HepG2 (cell line): ENCODE measurements around the gene PEX3. TPM values are rescaled to one million over a fixed set of nuclear protein-coding genes. Genes with fewer than 3 reads are reported as not detected.

ENCODE experiments used
- AHR ChIP-seq: IDR thresholded peaks from 2 replicates; pipeline ENCODE4 v1.6.1; 2018; ENCODE audit warnings: missing genetic modification reagents, missing compliant biosample characterization
- CHCHD3 ChIP-seq: sonication (generic); formaldehyde crosslinking; IDR thresholded peaks from 2 replicates; pipeline ENCODE4 v1.8.0; 2022; ENCODE audit warnings: mild to moderate bottlenecking, missing genetic modification reagents, moderate library complexity
- ELF1 ChIP-seq: sonication (generic); formaldehyde crosslinking; IDR thresholded peaks from 2 replicates; pipeline ENCODE4 v1.4.0; 2020; ENCODE audit warnings: missing genetic modification reagents
- ETV5 ChIP-seq: IDR thresholded peaks from 2 replicates; pipeline ENCODE4 v1.6.1; 2018; ENCODE audit warnings: missing biosample characterization, missing genetic modification reagents, inconsistent platforms, borderline replicate concordance
- FOXA3 ChIP-seq: IDR thresholded peaks from 2 replicates; pipeline ENCODE4 v1.6.1; 2016; ENCODE audit warnings: missing genetic modification reagents, missing compliant biosample characterization
- HDAC2 ChIP-seq: sonication (generic); formaldehyde crosslinking; IDR thresholded peaks from 2 replicates; pipeline ENCODE4 v1.4.0; 2020; ENCODE audit warnings: missing genetic modification reagents
- IKZF1 ChIP-seq: fragments of 450-650 bp; IDR thresholded peaks from 2 replicates; pipeline ENCODE4 v1.7.1; 2016
- MTF1 ChIP-seq: sonication (generic); formaldehyde crosslinking; IDR thresholded peaks from 2 replicates; pipeline ENCODE4 v1.5.0; 2020; ENCODE audit warnings: missing genetic modification reagents
- NBN ChIP-seq: fragments of 450-650 bp; conservative IDR thresholded peaks from 2 replicates; pipeline ENCODE4 v1.6.1; 2017
- PHF21A ChIP-seq: sonication (generic); formaldehyde crosslinking; IDR thresholded peaks from 2 replicates; pipeline ENCODE4 v1.5.0; 2020; ENCODE audit warnings: mild to moderate bottlenecking, missing genetic modification reagents
- RXRB ChIP-seq: IDR thresholded peaks from 2 replicates; pipeline ENCODE4 v1.6.1; 2016; ENCODE audit warnings: borderline replicate concordance, missing genetic modification reagents, missing compliant biosample characterization
- SCMH1 ChIP-seq: sonication (generic); formaldehyde crosslinking; IDR thresholded peaks from 2 replicates; pipeline ENCODE4 v1.9.0; 2021; ENCODE audit warnings: missing genetic modification reagents, mild to moderate bottlenecking, borderline replicate concordance
- SOX5 ChIP-seq: IDR thresholded peaks from 2 replicates; pipeline ENCODE4 v1.6.1; 2016; ENCODE audit warnings: borderline replicate concordance
- SP140L ChIP-seq: sonication (generic); formaldehyde crosslinking; IDR thresholded peaks from 2 replicates; pipeline ENCODE4 v1.4.0; 2020; ENCODE audit warnings: missing genetic modification reagents, borderline replicate concordance
- SRSF1 ChIP-seq: fragments of 200-400 bp; formaldehyde crosslinking; optimal IDR thresholded peaks from 2 replicates; pipeline ENCODE3; 2017; ENCODE audit warnings: mild to moderate bottlenecking, low read depth, low read length, moderate library complexity
- SSRP1 ChIP-seq: IDR thresholded peaks from 2 replicates; pipeline ENCODE4 v1.6.1; 2016; ENCODE audit warnings: control low read depth
- TEF ChIP-seq: sonication (generic); formaldehyde crosslinking; IDR thresholded peaks from 2 replicates; pipeline ENCODE4 v1.5.0; 2020; ENCODE audit warnings: missing genetic modification reagents
- THAP8 ChIP-seq: sonication (generic); formaldehyde crosslinking; IDR thresholded peaks from 2 replicates; pipeline ENCODE4 v1.5.1; 2020; ENCODE audit warnings: missing genetic modification reagents, mild to moderate bottlenecking, borderline replicate concordance
- YEATS2 ChIP-seq: sonication (generic); formaldehyde crosslinking; IDR thresholded peaks from 2 replicates; pipeline ENCODE4 v1.4.0; 2020; ENCODE audit warnings: missing genetic modification reagents, borderline replicate concordance
- ZFP62 ChIP-seq: sonication (generic); formaldehyde crosslinking; IDR thresholded peaks from 2 replicates; pipeline ENCODE4 v1.4.0; 2020; ENCODE audit warnings: missing genetic modification reagents
- ZFP90 ChIP-seq: sonication (generic); formaldehyde crosslinking; IDR thresholded peaks from 2 replicates; pipeline ENCODE4 v1.8.0; 2022; ENCODE audit warnings: missing genetic modification reagents, mild to moderate bottlenecking, inconsistent platforms, borderline replicate concordance
- ZMAT5 ChIP-seq: sonication (generic); formaldehyde crosslinking; IDR thresholded peaks from 2 replicates; pipeline ENCODE4 v1.5.0; 2020; ENCODE audit warnings: mild to moderate bottlenecking, low read depth, missing genetic modification reagents, borderline replicate concordance
- ZNF180 ChIP-seq: sonication (generic); formaldehyde crosslinking; IDR thresholded peaks from 2 replicates; pipeline ENCODE4 v1.4.0; 2020; ENCODE audit warnings: low read depth, missing genetic modification reagents, borderline replicate concordance
- ZNF354B ChIP-seq: sonication (generic); formaldehyde crosslinking; IDR thresholded peaks from 2 replicates; pipeline ENCODE4 v1.8.0; 2022; ENCODE audit warnings: mild to moderate bottlenecking, missing genetic modification reagents
- ZNF530 ChIP-seq: sonication (generic); formaldehyde crosslinking; IDR thresholded peaks from 2 replicates; pipeline ENCODE4 v1.5.0; 2020; ENCODE audit warnings: low read depth, mild to moderate bottlenecking, missing genetic modification reagents
- ZNF619 ChIP-seq: sonication (generic); formaldehyde crosslinking; IDR thresholded peaks from 2 replicates; pipeline ENCODE4 v1.4.0; 2020; ENCODE audit warnings: mild to moderate bottlenecking, missing genetic modification reagents
- ZNF660 ChIP-seq: sonication (generic); formaldehyde crosslinking; IDR thresholded peaks from 2 replicates; pipeline ENCODE4 v1.5.1; 2020; ENCODE audit warnings: mild to moderate bottlenecking, low read depth, missing genetic modification reagents, borderline replicate concordance
- ZNF747 ChIP-seq: sonication (generic); formaldehyde crosslinking; IDR thresholded peaks from 2 replicates; pipeline ENCODE4 v1.8.1; 2023; ENCODE audit warnings: missing genetic modification reagents, mild to moderate bottlenecking, borderline replicate concordance
- ZNF768 ChIP-seq: sonication (generic); formaldehyde crosslinking; IDR thresholded peaks from 2 replicates; pipeline ENCODE4 v1.4.0; 2020; ENCODE audit warnings: missing genetic modification reagents
- ZNF839 ChIP-seq: sonication (generic); formaldehyde crosslinking; IDR thresholded peaks from 2 replicates; pipeline ENCODE4 v1.4.0; 2020; ENCODE audit warnings: missing genetic modification reagents, mild to moderate bottlenecking, borderline replicate concordance
- polyA plus RNA-seq, 8 experiments: library from polyadenylated mRNA; depleted of rRNA in 3 of 8; stranded (reverse) in 7 of 8; unstranded in 1 of 8; fragments of >200 nt; fragmentation: Illumina TruSeq in 4 of 8; extraction: Trizol in 4 of 8; gene quantifications; 2 replicates each; pipeline versions ENCODE4 v1.2.1 to v1.2.3, GENCODE V29; 2011 to 2016; ENCODE audit warnings: low read depth in 4 of 8, missing spikeins in 1 of 8, mixed read lengths in 1 of 8; ENCODE audit not compliant: insufficient read depth in 1 of 8
- total RNA-seq, 5 experiments: library from RNA; depleted of rRNA; stranded (reverse); fragments of >200 nt; fragmentation: Illumina TruSeq; extraction: Trizol; gene quantifications; 2 replicates each; pipeline ENCODE4 v1.2.3, GENCODE V29; 2016; ENCODE audit warnings: low read depth in 1 of 5

PEX3 gene
- total and polyA plus RNA-seq, 2 of the 13 experiments (the other 11 are each of a cell fraction or from before 2014, with no cell fraction given) = 30.9 to 40.8 TPM

GRCh38 chr6:143450453-143451371 is at the start of gene PEX3, which contains the start of gene ADAT2 (continued):
- TF ChIP-seq SOX5 (CRISPR knock-in tag) (peak; percentile 84), ETV5 (peak; percentile 74), ZNF180 (CRISPR knock-in tag) (peak; percentile 14; the same call in 1 of the 2 replicates), CHCHD3 (CRISPR knock-in tag) (peak; percentile 74; the same call in 1 of the 2 replicates), IKZF1 (no peak), ZNF660 (CRISPR knock-in tag) (no peak), ZNF768 (CRISPR knock-in tag) (peak; percentile 94), ZNF354B (CRISPR knock-in tag) (peak; percentile 98), FOXA3 (CRISPR knock-in tag) (peak; percentile 85), ZNF747 (peak; percentile 96), ZNF530 (CRISPR knock-in tag) (no peak), SRSF1 (peak; percentile 98), THAP8 (peak; percentile 97), SP140L (CRISPR knock-in tag) (peak; percentile 99; the same call in 1 of the 2 replicates), SSRP1 (no peak), ZFP90 (CRISPR knock-in tag) (peak; percentile 98), TEF (CRISPR knock-in tag) (peak; percentile 61; the same call in 1 of the 2 replicates), YEATS2 (peak; percentile 99), AHR (CRISPR knock-in tag) (peak; percentile 97), MTF1 (no peak), RXRB (CRISPR knock-in tag) (peak; percentile 89), ZNF619 (CRISPR knock-in tag) (0 out of 2 replicates have a peak, but pooled peaks have one; percentile 94), ZNF839 (CRISPR knock-in tag) (peak; percentile 80; the same call in 1 of the 2 replicates), SCMH1 (CRISPR knock-in tag) (no peak), ZMAT5 (no peak), ZFP62 (CRISPR knock-in tag) (no peak), HDAC2 (CRISPR knock-in tag) (peak; percentile 99), NBN (no peak), PHF21A (CRISPR knock-in tag) (peak; percentile 98), ELF1 (CRISPR knock-in tag) (peak; percentile 89)
